Esophagus (tissue), 2 donors: ENCODE measurements around the gene CREB5. TPM values are rescaled to one million over a fixed set of nuclear protein-coding genes. Genes with fewer than 3 reads are reported as not detected.

Experiments used
- H3K27ac ChIP-seq, 2 donors: one replicate each; pipeline ENCODE4 v1.5.1; 2013; ENCODE audit warnings: low read depth in 2 of 2, mild to moderate bottlenecking in 2 of 2, inconsistent platforms in 1 of 2, low read length in 1 of 2, moderate library complexity in 1 of 2
- H3K27me3 ChIP-seq, 2 donors: one replicate each; pipeline ENCODE4 v1.6.1; 2013; ENCODE audit warnings: low read length in 2 of 2, control low read depth in 1 of 2, mild to moderate bottlenecking in 1 of 2; ENCODE audit not compliant: insufficient read depth in 2 of 2, control insufficient read depth in 1 of 2
- H3K36me3 ChIP-seq, 2 donors: one replicate each; pipeline ENCODE4 v1.6.1; 2013; ENCODE audit warnings: low read length in 1 of 2; ENCODE audit not compliant: control insufficient read depth in 2 of 2, insufficient read depth in 2 of 2
- H3K4me1 ChIP-seq, 2 donors: one replicate each; pipeline ENCODE4 v1.6.1; 2013; ENCODE audit warnings: low read length in 1 of 2; ENCODE audit not compliant: control insufficient read depth in 2 of 2, insufficient read depth in 2 of 2
- H3K4me3 ChIP-seq, 2 donors: one replicate each; pipeline ENCODE4 v1.5.1; 2013; ENCODE audit warnings: low read length in 2 of 2, mild to moderate bottlenecking in 2 of 2, low read depth in 1 of 2, moderate library complexity in 1 of 2
- H3K9me3 ChIP-seq, 2 donors: one replicate each; pipeline ENCODE4 v1.6.1; 2013; ENCODE audit warnings: mild to moderate bottlenecking in 2 of 2, low read depth in 1 of 2, low read length in 1 of 2, moderate library complexity in 1 of 2; ENCODE audit not compliant: control insufficient read depth in 2 of 2, insufficient read depth in 1 of 2
- WGBS, 2 donors: extraction: QIAGEN DNeasy Blood & Tissue Kit; methylation state at CpG; one replicate each; pipeline ENCODE4 v1.1.7; 2013; 5-methylcytosine and 5-hydroxymethylcytosine counted together
- polyA plus RNA-seq, 2 donors: library from polyadenylated mRNA; stranded (reverse); fragments of 200-250 nt; gene quantifications; one replicate each; pipeline ENCODE4 v1.2.3, GENCODE V29; 2013
- donor health status: healthy with polysubstance abuse.
- donor health status: Bipolar disorder and iron deficiency.

The CREB5 gene
- polyA plus RNA-seq, 2 donors, result 0.67 to 1.2 TPM

DNA sequence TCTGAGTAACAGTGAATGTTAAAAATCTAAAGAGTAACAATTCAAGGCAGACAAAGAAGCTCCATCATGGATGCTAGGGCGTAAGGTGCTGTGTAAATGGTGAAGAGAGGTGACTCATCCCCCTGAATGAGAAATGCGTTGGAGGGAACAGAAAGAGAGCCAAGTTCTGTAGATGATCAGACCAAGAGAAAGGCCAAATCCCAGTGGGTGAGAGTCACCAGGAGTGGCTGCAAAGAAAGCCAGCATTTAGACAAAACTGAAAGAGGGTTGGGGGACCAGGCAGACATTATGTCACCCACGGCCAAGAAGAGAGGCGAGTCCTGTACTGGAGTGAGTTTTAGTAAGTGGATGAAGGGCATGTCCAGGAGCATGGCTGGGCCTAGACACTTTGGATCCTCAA is 392.7 kb downstream of the CREB5 start:
- Histone ChIP-seq H3K9me3 (peaks cover 0 to 2% of the 10 kb centered on the region in 2 donors), H3K27me3 (no peaks in the 10 kb centered on the region), H3K27ac (no peak overlapping the region), H3K36me3 (peaks cover 0 to 3% of the 10 kb centered on the region in 2 donors), H3K4me3 (no peak overlapping the region), H3K4me1 (no peaks in the 10 kb centered on the region)
- WGBS, 2 donors, result 61 to 71% methylated on average over 4 of the region's 4 CpGs

DNA sequence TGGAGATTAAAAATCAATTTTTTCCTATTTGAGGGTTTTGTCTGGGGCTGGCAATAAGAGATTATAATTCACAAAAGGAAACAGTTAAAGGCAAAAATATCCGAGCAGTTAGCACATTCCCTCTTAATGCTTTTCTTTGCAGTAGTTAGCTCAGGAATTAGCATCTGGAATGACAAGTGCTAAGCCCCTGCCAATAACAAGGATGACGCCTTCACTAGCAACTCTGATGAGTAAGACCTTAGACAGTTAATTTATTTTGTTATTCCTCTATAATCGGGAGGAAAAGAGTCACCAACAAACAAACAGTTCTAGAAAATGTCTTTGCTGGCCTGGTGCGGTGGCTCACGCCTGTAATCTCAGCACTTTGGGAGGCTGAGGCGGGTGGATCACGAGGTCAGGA is 394.5 kb downstream of the CREB5 start:
- Histone ChIP-seq H3K27ac (no peak overlapping the region), H3K27me3 (no peaks in the 10 kb centered on the region), H3K36me3 (peaks cover 0 to 3% of the 10 kb centered on the region in 2 donors), H3K4me3 (no peak overlapping the region), H3K9me3 (peaks cover 0 to 2% of the 10 kb centered on the region in 2 donors), H3K4me1 (no peaks in the 10 kb centered on the region)
- 73 to 83% methylated on average over 7 of the region's 7 CpGs for WGBS, 2 donors

DNA sequence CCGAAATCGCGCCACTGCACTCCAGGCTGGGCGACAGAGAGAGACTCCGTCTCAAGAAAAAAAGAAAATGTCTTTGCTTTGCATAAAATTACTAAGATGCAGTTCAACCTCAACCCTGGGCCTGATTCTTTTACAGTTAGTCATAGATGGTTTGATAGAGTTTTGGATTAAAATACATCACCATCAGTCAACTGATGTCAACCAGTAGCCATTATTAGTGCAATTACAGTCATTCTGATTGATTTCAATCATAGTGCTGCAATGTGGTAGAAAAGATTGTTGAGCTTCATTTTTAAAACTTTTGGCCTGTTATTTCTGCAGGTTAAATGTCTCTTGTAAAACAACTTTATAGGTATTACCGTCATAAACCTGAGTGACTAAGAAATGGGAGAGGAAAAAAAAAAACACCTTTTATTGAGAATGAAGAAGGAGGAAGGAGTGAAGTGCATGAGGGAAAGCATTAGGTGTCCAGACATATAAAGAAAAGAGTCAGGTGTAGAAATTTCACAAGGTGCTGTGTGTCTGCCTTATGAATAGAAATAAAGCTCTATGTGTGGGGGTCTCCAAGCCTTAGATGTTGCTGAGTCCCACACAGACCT is 395.2 kb downstream of the CREB5 start:
- 96% methylated on average over 6 of the region's 6 CpGs for WGBS, 2 donors
- Histone ChIP-seq H3K27me3 (no peaks in the 10 kb centered on the region), H3K4me1 (no peaks in the 10 kb centered on the region), H3K27ac (no peak overlapping the region), H3K36me3 (peaks cover 0 to 3% of the 10 kb centered on the region in 2 donors), H3K9me3 (peaks cover 0 to 2% of the 10 kb centered on the region in 2 donors), H3K4me3 (no peak overlapping the region)

GRCh38 chr7:28808796-28809533 is 396.6 kb downstream of the CREB5 start:
- Histone ChIP-seq H3K9me3 (peaks cover 0 to 2% of the 10 kb centered on the region in 2 donors), H3K36me3 (peaks cover 0 to 3% of the 10 kb centered on the region in 2 donors), H3K27me3 (no peaks in the 10 kb centered on the region), H3K4me1 (no peaks in the 10 kb centered on the region), H3K4me3 (no peak overlapping the region), H3K27ac (no peak overlapping the region)
- WGBS, 2 donors, result 79 to 84% methylated on average over 23 of the region's 23 CpGs

DNA sequence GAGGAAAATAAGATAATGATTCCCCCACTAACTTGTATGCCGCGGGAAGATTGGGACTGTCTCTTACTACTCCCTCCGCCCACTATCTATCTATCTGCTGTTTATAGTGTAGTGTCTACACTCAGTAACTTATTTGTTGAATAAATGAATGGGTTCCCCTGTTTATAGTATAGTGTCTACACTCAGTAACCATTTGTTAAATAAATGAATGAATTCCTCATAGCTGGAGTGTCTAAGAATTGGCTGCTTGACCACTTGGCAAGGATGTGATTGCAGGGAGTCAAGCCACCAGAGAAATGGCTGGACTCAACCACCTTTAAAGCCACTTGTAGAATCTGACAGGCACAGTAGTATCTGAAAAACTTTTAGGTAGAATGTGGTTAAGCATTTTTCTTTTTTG is 398.7 kb downstream of the CREB5 start:
- H3K36me3 ChIP-seq, result no peaks in the 10 kb centered on the region
- H3K27me3 ChIP-seq, result no peaks in the 10 kb centered on the region
- H3K27ac ChIP-seq, result no peak overlapping the region
- H3K4me3 ChIP-seq, result no peak overlapping the region
- 82 to 86% methylated on average over 3 of the region's 3 CpGs for WGBS, 2 donors
- H3K4me1 ChIP-seq, result no peaks in the 10 kb centered on the region
- no peaks in the 10 kb centered on the region for H3K9me3 ChIP-seq

- no peaks in the 10 kb centered on the region for H3K27me3 ChIP-seq
- WGBS, 2 donors, result 68 to 80% methylated on average over 5 of the region's 5 CpGs
- H3K27ac ChIP-seq, result no peak overlapping the region
Measured at GRCh38 chr7:28811701-28812430, 399.5 kb downstream of the CREB5 start.

DNA sequence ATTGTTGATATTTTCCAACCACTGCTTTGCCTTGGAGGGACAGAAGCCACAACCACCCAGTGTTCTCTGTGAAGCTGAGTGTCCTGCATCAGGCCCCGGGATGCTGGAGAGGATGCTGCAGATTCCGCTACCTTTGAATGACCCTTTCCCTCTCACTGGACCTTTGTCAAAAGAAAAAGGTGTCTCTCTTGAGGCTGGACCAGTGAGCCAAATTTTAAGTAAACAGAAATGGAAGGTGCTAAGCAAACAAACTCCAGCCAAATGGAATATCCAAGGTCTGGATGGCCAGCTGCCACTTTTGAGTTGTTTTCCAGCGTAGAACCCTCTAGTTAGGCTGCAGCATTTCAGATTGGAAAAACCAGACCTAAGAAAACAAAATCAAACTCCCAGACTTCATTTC is 400.3 kb downstream of the CREB5 start:
- no peaks in the 10 kb centered on the region for H3K36me3 ChIP-seq
- no peaks in the 10 kb centered on the region for H3K4me1 ChIP-seq
- H3K27me3 ChIP-seq, result no peaks in the 10 kb centered on the region
- H3K27ac ChIP-seq, result no peak overlapping the region
- H3K9me3 ChIP-seq, result no peaks in the 10 kb centered on the region
- 86 to 94% methylated on average over 3 of the region's 3 CpGs for WGBS, 2 donors
- no peak overlapping the region for H3K4me3 ChIP-seq

More at GRCh38 chr7:28811701-28812430, 399.5 kb downstream of the CREB5 start:
- no peak overlapping the region for H3K4me3 ChIP-seq
- no peaks in the 10 kb centered on the region for H3K4me1 ChIP-seq
- no peaks in the 10 kb centered on the region for H3K9me3 ChIP-seq
- H3K36me3 ChIP-seq, result no peaks in the 10 kb centered on the region

DNA sequence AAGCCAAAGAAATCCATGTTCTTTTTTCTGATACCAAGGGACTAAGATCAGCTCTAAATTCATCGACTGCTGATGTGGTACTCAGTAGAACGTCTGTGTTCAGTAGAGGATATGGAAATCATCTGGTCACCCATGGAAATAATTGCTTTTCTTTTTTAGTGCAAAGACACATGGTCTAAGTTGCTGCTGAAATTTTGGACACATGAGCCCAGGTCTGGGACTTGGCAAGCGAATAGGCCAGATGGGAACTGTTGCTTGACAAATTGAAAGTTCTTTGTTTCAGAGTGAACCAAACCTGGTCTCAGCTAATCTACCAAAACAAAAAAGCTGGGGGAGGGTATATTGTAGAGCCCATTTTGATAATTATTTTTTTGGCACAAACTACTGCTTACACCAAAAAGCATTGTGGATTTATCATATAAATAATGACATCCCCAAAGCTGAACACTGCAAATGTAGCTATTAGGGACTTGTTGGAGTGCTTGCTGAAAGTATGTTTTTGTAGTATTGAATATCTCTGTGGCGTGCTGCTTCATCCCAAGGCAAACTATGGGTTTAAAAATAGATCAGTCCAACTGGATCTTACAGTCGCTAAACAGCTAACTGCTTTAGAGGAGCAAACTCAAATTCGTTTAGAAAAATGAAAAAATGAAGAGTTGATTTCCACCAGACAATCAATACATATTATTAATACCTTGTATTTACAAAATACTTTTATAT is 401.1 kb downstream of the CREB5 start:
- Histone ChIP-seq H3K9me3 (no peaks in the 10 kb centered on the region), H3K27ac (no peak overlapping the region), H3K36me3 (no peaks in the 10 kb centered on the region), H3K4me1 (no peaks in the 10 kb centered on the region), H3K27me3 (no peaks in the 10 kb centered on the region), H3K4me3 (no peak overlapping the region)
- WGBS, 2 donors, result 66 to 70% methylated on average over 6 of the region's 6 CpGs

GRCh38 chr7:28815369-28815927 is 403.1 kb downstream of the CREB5 start:
- H3K4me1 ChIP-seq, result no peaks in the 10 kb centered on the region

More at GRCh38 chr7:28815369-28815927, 403.1 kb downstream of the CREB5 start:
- no peak overlapping the region for H3K27ac ChIP-seq
- no peaks in the 10 kb centered on the region for H3K9me3 ChIP-seq
- 77 to 88% methylated on average over 1 of the region's 1 CpG for WGBS, 2 donors
- H3K27me3 ChIP-seq, result no peaks in the 10 kb centered on the region
- no peaks in the 10 kb centered on the region for H3K36me3 ChIP-seq
- no peak overlapping the region for H3K4me3 ChIP-seq
